ENCODE data around the gene NAA16.
"Not testable (repeated sequence)": the region's sequence is repeated elsewhere in the genome, so short reads cannot be mapped to it uniquely, and the experiment has no call there.

NAA16 gene

DNA sequence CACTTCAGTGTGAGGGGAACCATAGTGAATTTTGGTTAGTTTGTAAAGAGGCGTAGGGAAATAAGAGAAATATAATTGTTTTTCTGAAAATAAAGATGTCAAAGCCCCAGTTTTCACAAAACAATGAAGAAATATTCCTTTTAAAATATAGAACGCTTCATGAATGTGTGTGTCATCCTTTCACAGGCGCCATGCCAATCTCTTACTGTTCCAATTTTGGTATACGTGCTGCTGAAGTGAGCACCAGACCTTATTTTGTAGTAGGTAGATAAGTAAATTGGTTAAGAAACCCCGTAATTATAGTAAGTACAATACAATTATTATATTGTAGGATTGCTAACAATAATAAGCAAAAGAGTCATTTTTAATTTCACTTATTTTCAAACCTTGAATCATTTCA lies 43.3 kb downstream of the NAA16 start:
- DNase-seq (ENCODE audit: low read depth in 2 of 3, low spot score in 1 of 3), result no peak

DNA sequence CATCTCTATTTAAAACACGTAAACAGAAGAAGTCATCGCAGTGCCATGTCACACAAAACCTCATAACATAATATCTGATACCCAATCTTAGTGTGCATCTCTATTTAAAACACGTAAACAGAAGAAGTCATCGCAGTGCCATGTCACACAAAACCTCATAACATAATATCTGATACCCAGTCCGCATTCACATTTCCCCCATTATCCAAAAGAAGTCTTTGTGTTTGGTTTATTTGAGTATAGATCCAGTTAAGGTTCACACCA lies 45.2 kb downstream of the NAA16 start:
- not testable (repeated sequence) for DNase-seq (ENCODE audit: low read depth in 2 of 3, low spot score in 1 of 3)

DNA sequence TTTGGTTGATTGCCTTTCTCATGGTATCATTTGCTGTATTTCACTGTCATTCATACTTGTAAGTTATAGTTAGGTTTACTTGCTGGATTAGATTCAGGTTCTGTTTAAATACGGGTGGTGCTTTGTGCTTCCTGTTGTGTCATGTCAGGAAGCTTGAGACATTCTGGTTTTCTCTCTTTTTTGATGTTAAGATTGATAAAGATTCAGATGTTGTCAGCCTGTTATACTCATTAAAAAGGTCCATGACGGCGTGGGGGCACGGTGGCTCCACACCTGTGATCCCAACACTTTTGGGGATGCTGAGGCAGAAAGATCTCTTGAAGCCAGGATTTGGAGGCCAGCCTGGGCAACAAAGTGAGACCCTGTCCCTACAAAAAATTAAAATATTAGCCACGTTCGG lies 45.7 kb downstream of the NAA16 start:
- no peak for DNase-seq (ENCODE audit: low read depth in 2 of 3, low spot score in 1 of 3)

DNA sequence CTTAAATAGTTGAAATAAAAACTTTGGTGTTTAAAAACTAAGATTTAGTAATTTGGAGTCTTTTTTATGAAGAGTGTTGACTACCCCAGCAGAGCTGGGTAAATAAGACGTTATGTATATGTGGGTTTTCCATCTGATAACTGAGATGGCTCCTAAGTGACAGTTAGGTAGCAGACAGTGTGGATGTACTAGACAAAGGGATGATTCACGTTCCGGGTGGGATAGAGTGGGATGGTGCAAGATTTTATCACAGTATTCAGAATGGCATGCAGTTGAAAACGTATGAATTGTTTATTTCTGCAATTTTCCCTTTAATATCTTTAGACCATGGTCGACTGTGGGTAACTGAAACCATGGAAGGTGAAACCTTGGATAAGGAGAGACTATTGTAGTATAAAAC lies 50.4 kb downstream of the NAA16 start:
- DNase-seq (ENCODE audit: low read depth in 2 of 3, low spot score in 1 of 3), result no peak

DNA sequence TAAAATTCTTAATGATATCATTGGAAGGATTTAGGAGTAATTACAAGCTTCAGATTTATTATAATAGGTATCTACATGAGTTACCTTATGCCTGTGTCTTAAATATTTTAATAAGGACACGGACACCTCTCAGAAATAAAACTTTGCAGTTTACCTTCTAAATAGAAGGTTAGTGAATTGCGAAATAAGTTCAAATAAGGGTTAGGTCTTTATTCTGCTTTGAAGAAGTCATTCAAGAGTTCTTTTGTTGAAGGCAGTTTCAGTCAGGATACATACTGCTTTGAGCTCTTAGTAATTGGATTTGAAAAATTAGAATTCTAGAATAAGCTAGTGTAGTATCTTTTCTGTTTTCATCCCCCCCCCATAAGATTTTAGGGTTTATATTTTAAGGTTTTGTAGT lies 53.0 kb downstream of the NAA16 start:
- DNase-seq (ENCODE audit: low read depth in 2 of 3, low spot score in 1 of 3), result no peak

DNA sequence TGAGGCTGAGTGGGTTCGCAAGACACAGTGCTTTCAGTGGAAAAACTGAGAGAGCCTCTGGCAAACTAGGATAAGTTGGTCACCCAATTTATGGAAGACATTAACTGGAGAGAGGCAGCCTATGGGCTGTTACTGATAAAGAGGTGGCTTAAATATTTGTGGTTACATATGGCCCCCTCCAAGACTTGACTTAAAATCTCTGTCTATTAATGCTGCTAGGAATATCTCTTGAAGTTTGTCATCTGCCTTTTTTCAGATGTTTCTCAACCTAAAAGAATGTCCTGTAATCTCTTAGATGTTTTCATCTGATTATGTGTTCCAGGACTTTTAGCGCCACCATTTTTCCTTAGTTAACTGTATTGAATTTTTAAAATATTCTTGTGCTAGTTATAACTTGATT lies 54.6 kb downstream of the NAA16 start:
- DNase-seq (ENCODE audit: low read depth in 2 of 3, low spot score in 1 of 3), result no peak

DNA sequence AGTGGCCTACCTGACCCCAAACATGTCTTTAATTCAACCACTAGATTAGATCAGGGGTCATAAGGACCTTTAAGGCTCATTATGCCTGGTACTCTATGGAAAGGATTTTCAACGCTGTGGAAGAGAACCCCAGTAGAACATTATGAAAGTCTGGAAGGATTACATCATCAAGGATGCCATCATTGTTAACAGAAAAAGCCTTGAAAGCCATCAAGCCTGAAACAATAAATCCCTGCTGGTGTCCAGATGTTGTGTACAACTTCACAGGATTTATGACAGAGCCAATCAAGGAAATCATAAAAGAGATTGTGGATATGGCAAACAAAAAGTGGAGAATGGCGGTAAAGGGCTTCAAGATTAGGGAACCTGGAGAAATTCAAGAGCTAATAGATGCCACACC lies 59.7 kb downstream of the NAA16 start:
- DNase-seq (ENCODE audit: low read depth in 2 of 3, low spot score in 1 of 3), result no peak

DNA sequence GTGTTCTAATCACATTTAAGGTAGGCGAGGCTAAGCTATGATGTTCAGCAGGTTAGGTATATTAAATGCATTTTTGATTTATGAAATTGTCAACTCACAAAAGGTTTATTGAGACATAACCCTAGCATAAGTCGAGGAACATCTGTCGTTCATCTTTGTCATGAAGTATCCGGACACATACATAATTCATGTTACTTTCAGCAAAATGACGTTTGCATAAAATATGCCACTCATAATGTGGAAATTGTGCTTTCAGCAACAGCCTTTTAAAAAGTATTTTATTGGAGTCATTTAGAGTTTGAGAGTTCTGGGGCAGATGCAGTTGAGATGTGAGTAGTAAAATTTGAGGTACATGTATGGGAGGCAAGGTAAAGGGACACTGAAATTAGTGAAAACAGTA lies 66.4 kb downstream of the NAA16 start:
- DNase-seq (ENCODE audit: low read depth in 2 of 3, low spot score in 1 of 3), result no peak

DNA sequence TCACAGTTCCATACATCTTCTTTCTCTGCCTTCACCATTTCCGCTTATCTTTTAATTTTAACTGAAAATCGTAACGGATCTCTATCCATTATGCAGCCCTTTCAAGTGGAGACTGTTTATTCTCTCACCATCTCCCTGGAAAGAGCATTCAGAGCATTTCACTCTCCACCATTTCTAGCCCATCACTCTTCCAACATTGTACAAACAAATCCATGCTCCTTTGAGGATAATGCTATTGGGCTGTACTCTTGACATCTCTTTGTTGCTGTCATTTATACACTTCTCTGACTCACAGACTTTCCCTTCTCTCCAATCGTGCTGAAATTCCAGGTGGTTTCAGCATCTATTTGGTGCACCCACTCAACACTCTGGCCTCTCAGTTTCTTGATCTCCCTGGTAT lies 71.4 kb downstream of the NAA16 start:
- DNase-seq (ENCODE audit: low read depth in 2 of 3, low spot score in 1 of 3), result no peak

DNA sequence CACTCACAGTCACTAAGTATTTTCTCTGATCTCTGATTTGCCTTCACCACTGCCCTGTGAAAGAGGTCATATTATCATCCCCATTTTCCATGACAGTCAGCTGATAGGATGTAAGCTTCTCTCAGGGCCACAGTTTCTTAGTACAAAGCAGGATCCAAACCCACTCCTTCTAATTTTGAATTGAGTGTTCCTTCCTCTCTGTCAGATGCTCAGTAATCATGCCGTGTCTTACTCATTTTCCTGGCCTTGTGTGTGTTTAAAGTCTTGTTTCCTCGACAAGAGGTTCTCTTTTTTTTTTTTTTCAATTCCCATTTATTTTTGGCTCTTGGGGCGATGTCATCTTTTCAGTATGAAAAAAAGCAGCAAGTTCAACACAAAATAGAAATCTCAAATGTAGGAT lies 72.3 kb downstream of the NAA16 start:
- no peak for DNase-seq (ENCODE audit: low read depth in 2 of 3, low spot score in 1 of 3)

DNA sequence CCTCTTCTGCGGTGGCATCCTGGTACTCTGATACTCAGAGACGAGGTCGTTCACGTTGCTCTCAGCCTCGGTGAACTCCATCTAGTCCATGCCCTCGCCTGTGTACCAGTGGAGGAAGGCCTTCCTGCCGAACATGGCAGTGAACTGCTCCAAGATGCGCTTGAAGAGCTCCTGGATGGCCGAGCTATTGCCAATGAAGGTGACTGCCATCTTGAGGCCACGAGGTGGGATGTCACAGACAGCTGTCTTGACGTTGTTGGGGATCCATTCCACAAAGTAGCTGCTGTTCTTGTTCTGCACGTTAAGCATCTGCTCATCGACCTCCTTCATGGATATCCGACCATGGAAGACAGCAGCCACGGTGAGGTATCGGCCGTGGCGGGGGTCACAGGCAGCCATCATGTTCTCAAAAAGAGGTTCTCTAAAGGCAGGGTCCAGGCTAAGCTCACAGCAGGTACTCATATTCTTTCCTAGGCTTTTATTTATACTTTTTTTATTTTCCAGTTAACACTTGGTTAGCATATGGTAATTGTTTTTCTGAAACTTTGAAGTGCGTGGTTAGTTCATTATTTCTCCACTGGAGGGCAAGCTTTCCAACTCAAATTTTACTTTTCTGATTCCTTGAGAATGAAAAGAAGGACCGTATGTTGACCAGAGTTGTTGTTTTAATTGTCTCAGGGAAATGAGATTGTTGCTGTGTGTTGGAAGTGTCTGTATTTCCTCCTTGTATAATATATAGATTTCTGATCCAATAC lies 73.9 kb downstream of the NAA16 start:
- DNase-seq (ENCODE audit: low read depth in 2 of 3, low spot score in 1 of 3), result no peak

DNA sequence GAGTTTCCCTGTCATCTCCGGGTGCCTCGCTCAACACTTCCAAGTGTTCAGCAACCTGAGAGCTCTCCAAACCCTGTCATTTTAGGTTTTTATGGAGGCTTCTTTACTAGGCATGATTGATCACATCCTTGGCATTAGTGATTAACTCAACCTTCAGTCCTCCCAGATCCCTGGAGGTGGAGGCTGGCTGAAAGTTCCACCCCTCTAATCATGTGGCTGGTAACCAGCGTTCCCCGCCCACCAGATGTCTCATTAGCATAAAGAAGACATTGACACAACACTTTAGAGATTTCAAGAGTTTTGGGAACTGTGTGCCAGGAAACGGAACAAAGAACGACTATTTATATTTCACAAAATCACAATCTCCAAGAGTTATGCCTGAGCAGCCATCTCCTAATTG lies 75.1 kb downstream of the NAA16 start:
- DNase-seq (ENCODE audit: low read depth in 2 of 3, low spot score in 1 of 3), result no peak

DNA sequence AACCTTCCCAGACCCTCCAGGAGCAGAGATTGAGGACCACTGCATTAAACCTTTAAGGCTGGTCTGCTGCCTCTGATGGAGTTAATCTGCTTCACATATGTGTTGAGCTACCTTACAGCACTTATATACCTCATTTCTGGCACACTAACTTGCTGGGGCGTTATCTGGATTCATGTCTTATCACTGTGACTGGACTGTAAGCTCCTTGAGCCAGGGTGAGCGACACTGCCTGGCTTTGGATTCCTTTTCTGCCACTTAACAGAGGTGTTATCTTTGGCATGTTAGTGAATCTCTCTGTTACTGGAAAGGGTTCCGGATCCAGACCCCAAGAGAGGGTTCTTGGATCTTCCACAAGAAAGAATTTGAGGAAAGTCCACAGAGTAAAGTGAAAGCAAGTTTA lies 76.5 kb downstream of the NAA16 start:
- DNase-seq (ENCODE audit: low read depth in 2 of 3, low spot score in 1 of 3), result no peak

DNA sequence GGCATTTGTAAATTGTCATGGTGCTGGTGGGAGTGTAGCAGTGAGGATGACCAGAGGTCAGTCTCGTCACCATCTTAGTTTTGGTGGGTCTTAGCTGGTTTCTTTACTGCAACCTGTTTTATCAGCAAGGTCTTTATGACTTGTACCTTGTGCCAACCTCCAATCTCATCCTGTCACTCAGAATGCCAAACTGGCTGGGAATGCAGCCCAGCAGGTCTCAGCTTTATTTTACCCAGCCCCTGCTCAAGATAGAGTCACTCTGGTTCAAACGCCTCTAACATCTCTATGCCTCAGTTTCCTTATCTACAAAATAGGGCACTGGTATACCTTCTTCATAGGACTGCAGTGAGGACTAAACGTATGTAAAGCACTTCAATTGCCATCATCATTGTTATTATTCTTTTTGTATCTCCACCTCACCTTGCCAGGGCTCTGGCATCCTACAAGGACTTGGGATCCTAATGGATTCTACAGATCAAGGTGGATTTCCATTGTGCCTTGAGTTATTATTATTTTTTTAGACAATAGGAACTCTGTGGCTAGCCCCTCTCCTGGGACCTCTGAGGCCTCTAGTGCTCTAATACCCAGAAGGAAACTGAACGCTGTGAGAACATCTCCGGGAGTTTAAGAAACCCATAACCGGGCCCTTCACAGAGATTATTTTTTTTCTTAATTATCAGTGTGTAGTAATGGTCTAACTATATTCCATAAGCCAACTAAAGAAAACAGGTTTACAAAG lies 77.2 kb downstream of the NAA16 start:
- no peak for DNase-seq (ENCODE audit: low read depth in 2 of 3, low spot score in 1 of 3)

DNA sequence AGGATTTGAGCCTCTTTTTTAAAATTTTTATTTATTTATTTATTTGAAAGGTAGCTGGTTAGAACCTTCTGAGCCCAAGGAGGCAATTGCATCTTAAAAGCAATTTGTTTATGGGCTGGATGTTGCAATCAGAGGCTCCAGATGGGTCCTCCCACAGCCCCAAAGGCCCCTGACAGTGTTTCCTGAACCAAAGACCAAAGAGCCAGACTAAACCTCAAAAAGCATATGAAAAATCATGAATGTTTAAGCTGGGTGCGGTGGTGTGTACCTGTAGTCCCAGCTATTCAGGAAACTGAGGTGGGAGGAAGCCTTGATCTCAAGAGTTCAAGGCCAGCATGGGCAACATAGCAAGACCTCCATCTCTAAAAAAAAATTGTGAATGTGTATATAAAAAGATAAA lies 78.5 kb downstream of the NAA16 start:
- no peak for DNase-seq (ENCODE audit: low read depth in 2 of 3, low spot score in 1 of 3)

DNA sequence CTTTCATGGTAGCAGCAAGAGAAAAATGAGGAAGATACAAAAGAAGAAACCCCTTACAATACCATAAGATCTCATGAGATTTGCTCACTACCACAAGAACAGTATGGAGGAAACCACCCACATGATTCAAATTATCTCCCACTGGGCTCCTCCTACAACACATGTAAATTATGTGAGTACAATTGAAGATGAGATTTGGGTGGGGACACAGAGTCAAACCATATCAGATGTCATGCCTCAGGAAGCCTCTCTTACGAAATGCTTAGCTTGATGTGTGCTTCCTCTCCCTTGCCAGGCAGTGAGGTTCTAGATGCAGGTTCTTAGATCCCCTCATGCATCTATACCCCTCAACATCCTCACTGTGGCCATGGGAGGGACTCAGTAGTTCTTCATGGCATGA lies 83.1 kb downstream of the NAA16 start:
- DNase-seq (ENCODE audit: low read depth in 2 of 3, low spot score in 1 of 3), result no peak

DNA sequence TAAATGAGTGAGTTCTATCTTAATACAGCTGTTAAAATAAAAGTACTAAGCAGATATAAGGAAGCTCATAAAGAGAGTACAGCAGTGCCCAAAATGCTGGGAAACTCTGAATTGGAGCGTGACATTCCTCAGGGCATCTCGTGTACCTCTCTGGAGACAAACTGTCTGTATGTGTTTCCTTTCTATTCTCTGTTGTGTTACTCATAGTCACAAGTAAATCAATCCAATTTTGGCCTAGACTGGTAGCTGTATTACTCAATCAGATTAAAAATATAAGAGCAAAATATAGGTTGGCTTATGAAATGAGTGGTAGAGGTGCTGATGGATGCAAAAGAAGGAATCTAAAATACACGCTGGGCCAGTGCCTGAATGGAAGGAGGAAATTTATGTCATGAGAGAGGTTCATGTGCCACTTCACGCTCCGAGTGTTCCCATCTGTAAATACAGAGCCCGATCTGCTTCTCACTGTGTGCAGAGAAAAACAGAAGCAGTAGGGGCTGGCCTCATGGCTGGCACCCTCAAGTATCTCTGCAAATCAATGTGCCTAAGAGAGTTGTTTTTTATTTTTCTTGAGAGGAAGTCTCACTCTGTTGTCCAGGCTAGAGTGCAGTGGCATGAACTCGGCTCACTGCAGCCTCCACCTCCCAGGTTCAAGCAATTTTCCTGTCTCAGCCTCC lies 87.6 kb downstream of the NAA16 start:
- DNase-seq (ENCODE audit: low read depth in 2 of 3, low spot score in 1 of 3), result no peak

DNA sequence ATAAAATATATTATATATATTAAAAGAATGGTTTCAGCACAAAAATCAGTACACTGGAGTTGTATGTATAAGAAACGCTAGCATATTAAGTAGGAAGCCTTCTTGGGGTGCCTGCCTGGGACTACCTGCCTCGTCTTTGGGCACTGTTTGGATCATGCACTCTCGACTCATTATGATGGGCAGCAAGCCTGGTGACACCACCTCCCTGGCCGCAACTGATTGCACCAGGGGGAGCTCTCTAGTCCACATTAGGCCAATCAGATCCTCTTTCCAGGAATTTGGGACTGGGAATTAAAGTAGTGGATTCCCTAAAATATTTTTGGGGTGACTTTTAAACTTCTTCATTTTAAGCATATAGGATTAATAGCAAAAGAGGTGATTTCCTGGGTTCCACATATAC lies 90.3 kb downstream of the NAA16 start:
- no peak for DNase-seq (ENCODE audit: low read depth in 2 of 3, low spot score in 1 of 3)

DNA sequence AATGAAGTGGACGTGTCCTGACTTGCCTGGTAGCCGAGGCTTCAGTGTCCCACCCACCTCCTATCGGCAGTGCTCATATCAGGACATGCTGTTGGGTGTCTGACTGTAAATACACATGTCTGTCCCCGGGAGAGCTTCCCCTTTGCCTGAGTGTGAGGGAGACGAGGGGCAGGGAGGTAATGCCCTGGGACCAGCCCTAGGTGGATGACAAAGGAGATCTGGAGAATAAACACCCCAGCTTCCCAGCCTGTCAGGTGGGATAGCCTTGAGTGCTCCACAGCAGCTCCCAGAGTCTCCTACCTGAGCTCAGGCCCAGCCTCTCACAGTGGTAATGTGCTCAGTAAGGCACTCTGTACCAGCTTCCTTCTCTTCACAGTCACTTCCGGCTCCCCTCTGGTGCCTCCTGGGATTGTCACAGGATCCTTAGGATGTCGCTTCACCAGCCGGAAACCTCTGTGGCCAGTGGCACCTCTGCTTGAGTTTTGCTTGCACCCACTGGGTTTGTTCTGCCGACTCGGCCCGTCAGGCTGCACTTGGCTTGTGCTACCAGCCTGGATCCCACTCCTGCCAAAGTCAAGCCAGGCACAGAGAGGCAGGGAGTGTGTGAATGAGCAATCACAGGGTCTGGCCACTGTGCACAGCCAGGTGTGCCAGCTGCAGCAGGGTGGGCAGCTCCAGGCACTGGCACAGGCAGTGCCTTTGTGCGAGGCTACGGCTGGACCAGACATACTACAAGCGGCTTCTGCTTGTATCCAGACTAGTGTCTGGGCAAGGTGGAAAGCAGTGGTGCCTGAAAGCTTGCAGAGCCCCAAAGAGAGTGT lies 91.8 kb downstream of the NAA16 start:
- DNase-seq (ENCODE audit: low read depth in 2 of 3, low spot score in 1 of 3), result no peak

DNA sequence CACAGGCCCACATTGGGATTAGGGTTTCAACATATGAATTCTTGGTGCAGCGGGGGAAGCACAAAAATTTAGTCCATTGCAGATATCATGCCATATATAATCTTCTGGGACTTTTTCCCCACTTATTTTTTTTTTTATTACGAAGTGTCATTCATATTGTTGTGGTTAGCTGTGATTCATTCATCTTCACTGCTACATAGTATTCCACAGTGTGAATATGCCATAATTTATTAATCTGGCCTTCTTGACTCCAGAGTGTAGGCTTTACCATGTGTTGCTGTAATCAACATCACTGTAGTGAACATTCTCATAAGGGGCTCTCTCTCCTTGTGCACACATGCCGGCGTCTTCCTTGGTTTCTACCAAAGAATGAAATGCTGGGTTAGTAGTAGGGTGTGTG lies 92.9 kb downstream of the NAA16 start:
- DNase-seq (ENCODE audit: low read depth in 2 of 3, low spot score in 1 of 3), result no peak

DNA sequence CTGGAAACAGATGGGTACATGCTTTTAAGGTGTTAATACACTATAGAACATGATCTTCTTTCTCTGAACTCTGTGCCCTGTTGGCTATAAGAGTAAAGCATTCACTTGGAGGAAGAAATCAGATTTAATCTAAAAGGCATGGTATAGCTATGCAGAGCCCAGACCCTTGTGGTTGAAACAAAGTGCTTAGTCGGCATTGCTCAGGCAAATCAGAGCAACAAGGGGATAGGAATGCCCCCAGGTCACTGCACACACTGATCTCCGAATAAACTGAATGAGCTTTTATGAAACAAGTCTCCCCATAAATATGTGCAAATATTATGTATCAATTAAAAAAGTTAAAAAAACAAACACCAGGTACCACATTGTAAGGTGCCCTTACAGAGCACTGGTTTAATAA lies 94.3 kb downstream of the NAA16 start:
- DNase-seq (ENCODE audit: low read depth in 2 of 3, low spot score in 1 of 3), result no peak

DNA sequence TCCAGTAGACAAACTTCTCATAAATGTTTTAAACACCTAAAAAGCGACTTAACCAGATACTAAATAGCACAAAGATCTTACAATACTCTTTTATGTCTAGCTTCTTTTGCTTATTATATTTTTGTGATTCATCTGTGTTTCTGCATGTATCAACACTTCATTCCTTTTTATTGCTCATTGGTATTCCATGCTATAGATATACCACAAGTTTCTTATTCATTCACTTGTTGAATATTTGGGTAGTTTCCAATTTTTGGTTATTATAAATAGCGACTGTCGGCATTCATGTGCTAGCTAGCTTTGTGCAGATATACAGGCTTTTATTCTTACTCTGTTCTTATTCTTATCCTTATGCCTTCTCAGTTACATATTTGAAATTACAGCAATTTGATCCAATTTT lies 96.3 kb downstream of the NAA16 start:
- no peak for DNase-seq (ENCODE audit: low read depth in 2 of 3, low spot score in 1 of 3)
